Transverse colon (tissue), 4 donors: ENCODE results near the gene SSPN.

Experiments
- POLR2AphosphoS5 ChIP-seq, 3 donors: sonication (generic); formaldehyde crosslinking; IDR thresholded peaks; one replicate each; pipeline ENCODE4 v1.6.1; 2016; ENCODE audit warnings: antibody characterized with exemption in 3 of 3
- TF ChIP-seq, protein P1 (sequence below), 5 experiments: fragments of 200-600 bp in 3 of 5; fragments of 450-650 bp in 2 of 5; sonication (generic) in 3 of 5; IDR thresholded peaks; 1 replicate in 2 of 5; 2 replicates in 3 of 5; pipeline ENCODE4 v1.5.1; 2016 to 2017; ENCODE audit warnings: antibody characterized with exemption in 5 of 5, inconsistent platforms in 3 of 5, mild to moderate bottlenecking in 2 of 5, moderate library complexity in 1 of 5

GRCh38 chr12:26212396-26212795 is 17.0 kb downstream of the SSPN start:
- TF ChIP-seq, protein P1, sequence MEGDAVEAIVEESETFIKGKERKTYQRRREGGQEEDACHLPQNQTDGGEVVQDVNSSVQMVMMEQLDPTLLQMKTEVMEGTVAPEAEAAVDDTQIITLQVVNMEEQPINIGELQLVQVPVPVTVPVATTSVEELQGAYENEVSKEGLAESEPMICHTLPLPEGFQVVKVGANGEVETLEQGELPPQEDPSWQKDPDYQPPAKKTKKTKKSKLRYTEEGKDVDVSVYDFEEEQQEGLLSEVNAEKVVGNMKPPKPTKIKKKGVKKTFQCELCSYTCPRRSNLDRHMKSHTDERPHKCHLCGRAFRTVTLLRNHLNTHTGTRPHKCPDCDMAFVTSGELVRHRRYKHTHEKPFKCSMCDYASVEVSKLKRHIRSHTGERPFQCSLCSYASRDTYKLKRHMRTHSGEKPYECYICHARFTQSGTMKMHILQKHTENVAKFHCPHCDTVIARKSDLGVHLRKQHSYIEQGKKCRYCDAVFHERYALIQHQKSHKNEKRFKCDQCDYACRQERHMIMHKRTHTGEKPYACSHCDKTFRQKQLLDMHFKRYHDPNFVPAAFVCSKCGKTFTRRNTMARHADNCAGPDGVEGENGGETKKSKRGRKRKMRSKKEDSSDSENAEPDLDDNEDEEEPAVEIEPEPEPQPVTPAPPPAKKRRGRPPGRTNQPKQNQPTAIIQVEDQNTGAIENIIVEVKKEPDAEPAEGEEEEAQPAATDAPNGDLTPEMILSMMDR (IDR thresholded peaks at IDR 0.05) = no peak
- TF ChIP-seq POLR2AphosphoS5 (IDR thresholded peaks at IDR 0.05) = no peak
